Activated naive CD8-positive, alpha-beta T cell treated with anti-CD3 and anti-CD28 coated beads for 36 hours (primary cell): ENCODE measurements around the gene CHDH. TPM values are rescaled to one million over a fixed set of nuclear protein-coding genes. Genes with fewer than 3 reads are reported as not detected.

Experiments
- DNase-seq: peaks from one replicate; pipeline ENCODE4 v3.0.0; 2021
- H3K27ac Mint-ChIP-seq: one replicate; pipeline ENCODE4 v1.8.0; 2022; ENCODE audit warnings: mild to moderate bottlenecking, moderate library complexity, mixed read lengths
- H3K27me3 Mint-ChIP-seq: one replicate; pipeline ENCODE4 v1.8.0; 2022; ENCODE audit warnings: mild to moderate bottlenecking, mixed read lengths
- H3K36me3 Mint-ChIP-seq: one replicate; pipeline ENCODE4 v1.8.0; 2021; ENCODE audit warnings: mild to moderate bottlenecking, mixed read lengths
- H3K4me1 Mint-ChIP-seq: one replicate; pipeline ENCODE4 v1.8.0; 2021; ENCODE audit warnings: mixed read lengths
- H3K4me3 Mint-ChIP-seq: one replicate; pipeline ENCODE4 v1.8.0; 2022; ENCODE audit warnings: mild to moderate bottlenecking, moderate library complexity, mixed read lengths
- H3K9me3 Mint-ChIP-seq: one replicate; pipeline ENCODE4 v1.8.0; 2022; ENCODE audit warnings: mixed read lengths
- total RNA-seq, 2 experiments: library from RNA; stranded (reverse); gene quantifications; one replicate each; pipeline ENCODE4 v1.2.3, GENCODE V29; 2021

CHDH gene
- total RNA-seq, 2 experiments from 2014 or later = 0.08 to 0.10 TPM

DNA sequence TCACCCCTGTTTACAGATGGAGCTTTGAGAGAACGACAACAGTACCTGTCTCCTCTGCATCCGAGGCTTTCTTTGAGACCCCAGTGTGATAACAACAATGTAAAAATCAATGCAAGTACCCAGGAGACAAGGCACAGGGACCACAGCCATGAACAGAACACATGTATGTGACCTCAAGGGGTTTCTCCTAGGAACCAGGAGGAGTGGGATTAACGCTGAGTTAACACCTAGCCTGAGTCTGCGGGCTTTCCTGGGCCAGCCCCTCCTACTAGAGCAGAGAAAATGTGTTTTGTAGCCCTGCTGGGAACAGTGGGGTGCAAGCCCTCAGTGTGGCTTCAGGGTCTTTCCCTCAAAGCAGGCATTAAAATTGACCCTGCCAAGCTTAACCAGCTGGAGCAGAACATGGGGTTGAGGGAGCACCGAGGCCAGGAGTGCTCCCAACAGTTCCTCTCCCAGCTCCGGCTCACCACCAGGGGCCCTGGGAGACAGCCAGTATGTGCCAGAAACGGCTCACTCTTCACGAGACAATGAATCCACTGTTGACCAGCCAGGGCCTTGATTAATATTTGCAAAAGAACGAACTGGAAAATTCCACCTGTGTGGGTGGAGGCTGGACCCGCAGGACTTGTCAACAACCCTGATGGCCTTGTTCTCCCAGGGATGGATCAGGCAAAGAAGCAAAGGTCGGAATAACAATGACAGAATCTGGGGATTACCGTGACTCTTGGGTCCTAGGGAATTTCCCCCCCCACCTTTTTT lies 3.6 kb downstream of the CHDH start:
- Mint-ChIP-seq H3K36me3 (no peaks in the 10 kb centered on the region), H3K27ac (no peak overlapping the region), H3K27me3 (peaks cover 42% of the 10 kb centered on the region), H3K4me1 (no peaks in the 10 kb centered on the region), H3K9me3 (no peaks in the 10 kb centered on the region), H3K4me3 (no peak overlapping the region)
- no peak for DNase-seq

DNA sequence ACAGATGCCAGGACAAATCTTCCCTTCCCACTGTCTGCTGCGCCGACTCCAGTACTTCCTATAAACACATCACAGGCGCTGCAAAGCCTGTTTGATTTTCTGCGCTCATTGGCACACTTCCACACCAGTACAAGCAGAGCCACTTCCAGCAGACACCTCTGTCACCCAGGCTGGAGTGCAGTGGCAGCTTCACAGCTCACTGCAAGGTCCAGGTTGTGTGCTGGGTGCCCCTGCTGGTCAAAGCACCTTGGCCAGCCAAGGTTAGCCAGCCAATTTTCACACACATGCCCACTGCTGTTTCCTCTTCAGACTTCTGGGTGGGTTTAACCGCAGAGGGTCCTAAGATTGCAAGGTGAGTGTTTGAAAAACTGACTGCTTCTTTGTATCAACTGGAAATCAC lies 4.9 kb downstream of the CHDH start:
- no peak for DNase-seq
- Mint-ChIP-seq H3K27me3 (peaks cover 30% of the 10 kb centered on the region), H3K4me3 (no peak overlapping the region), H3K27ac (no peak overlapping the region), H3K9me3 (no peaks in the 10 kb centered on the region), H3K36me3 (no peaks in the 10 kb centered on the region), H3K4me1 (peaks cover 1% of the 10 kb centered on the region)

DNA sequence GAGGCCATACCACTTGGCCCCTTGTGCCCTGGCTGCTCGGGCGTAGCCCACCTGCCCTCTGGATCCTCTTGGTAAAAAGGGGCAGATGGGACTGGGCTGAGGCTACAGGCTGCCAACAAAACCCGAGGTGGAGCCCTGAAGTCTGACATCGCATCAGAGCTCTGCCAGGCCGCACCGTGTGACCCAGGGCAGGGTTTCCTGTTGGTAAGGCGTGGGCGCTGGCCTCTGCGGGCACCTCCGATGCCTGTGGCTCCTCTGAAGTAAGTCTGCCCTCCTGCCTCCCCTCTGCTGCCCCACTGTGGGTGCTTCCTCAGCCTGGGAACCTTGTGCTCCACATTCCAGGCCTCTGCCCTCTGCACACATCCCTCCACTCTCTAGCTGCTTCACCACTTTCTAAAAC lies 8.9 kb downstream of the CHDH start:
- no peak for DNase-seq
- Mint-ChIP-seq H3K36me3 (no peaks in the 10 kb centered on the region), H3K27me3 (no peaks in the 10 kb centered on the region), H3K4me1 (peaks cover 1% of the 10 kb centered on the region), H3K4me3 (no peak overlapping the region), H3K27ac (no peak overlapping the region), H3K9me3 (no peaks in the 10 kb centered on the region)

DNA sequence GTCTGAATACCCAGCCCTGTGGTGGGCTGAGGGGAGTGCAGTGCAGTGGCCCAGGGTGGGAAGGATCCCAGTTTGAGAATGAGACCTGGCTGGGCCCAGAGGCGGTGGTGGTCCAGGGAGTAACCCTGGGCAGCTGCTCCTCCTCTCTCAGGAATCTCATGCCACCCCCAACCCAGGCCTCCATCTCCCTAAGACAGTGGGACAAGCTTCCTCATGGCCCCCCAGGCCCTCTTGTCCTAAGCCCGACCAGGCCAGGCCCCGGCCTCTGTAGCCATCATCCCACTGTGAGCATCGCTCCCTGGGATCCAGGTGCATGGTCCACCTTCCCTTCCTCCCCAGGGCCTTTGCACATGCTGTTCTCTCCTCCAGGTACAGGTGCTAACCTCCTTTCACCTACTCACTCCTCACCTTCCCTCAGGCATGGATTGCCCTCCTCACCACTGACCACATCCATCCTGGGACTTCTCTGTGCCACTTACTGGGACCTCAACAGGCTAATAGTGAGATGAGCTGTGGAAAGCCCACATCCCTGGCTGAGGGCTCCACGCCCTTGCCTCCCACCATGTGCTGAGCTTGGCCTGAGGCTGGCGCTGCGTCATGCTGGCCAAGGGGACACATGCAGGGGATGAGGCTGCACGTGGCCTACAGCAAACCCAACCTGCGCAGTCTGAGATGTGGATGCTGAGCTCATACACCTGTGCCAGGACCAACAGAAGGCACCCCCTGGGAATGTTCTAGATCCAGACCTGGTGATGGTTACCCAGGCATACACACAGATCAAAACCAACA lies 9.9 kb downstream of the CHDH start:
- no peak for DNase-seq
- H3K27ac Mint-ChIP-seq = no peak overlapping the region
- no peaks in the 10 kb centered on the region for H3K36me3 Mint-ChIP-seq
- no peaks in the 10 kb centered on the region for H3K27me3 Mint-ChIP-seq
- peaks cover 1% of the 10 kb centered on the region for H3K4me1 Mint-ChIP-seq
- H3K9me3 Mint-ChIP-seq = no peaks in the 10 kb centered on the region
- no peak overlapping the region for H3K4me3 Mint-ChIP-seq

DNA sequence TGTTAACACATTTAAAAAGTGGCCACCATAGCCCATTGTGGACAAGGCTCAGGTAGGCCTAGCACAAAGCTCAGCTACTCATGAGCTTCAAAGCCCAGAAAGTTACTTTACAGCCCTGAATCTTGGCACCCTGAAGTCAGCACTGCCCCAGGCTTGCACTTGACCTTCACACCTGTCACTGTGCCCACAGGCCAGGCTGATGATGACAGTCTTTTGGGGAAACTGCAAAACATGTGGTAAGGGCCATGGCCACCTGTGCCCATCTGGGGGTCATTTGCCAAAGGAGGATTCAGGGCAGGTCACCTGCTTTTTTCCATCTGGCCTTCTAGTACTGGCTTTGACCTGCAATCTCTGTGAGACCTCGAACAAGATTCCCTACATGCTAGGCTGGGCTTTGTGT lies 11.0 kb downstream of the CHDH start:
- DNase-seq = no peak
- Mint-ChIP-seq H3K9me3 (no peaks in the 10 kb centered on the region), H3K27me3 (no peaks in the 10 kb centered on the region), H3K36me3 (no peaks in the 10 kb centered on the region), H3K4me1 (peaks cover 1% of the 10 kb centered on the region), H3K27ac (no peak overlapping the region), H3K4me3 (no peak overlapping the region)

DNA sequence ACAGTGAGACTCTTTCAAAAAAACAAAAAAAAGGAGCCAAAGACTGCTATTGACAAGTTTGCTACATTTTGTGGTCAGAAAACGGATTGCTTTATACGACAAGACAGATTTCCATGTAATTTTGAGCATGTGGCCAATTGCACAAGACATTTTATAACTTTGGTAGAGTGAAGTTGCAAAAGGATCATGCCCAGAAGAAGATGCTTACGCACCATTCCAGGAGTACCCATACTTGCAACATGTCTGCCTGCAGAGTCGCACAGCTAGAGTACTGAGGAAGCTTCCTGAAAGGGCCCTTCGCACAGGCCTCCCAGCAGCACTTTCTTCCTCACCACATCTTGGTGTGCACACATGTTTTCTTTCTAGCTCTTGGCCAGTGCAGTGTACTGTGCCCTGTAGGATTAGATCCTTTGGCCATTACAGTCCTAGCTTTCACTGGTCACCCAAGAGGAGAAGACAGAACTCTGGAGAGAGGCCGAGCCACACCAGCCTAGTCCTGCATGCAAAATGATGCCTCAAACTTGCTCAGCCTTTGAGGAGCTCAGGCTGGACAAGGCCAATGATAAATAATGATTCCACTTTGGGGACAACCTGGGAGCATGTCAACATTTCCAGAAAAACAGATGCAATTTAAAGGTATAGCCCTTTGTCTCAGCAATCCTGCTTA lies 11.7 kb downstream of the CHDH start:
- H3K4me1 Mint-ChIP-seq = peaks cover 1% of the 10 kb centered on the region
- H3K4me3 Mint-ChIP-seq = no peak overlapping the region
- no peak for DNase-seq
- H3K27me3 Mint-ChIP-seq = no peaks in the 10 kb centered on the region
- no peaks in the 10 kb centered on the region for H3K9me3 Mint-ChIP-seq
- H3K27ac Mint-ChIP-seq = no peak overlapping the region
- no peaks in the 10 kb centered on the region for H3K36me3 Mint-ChIP-seq

DNA sequence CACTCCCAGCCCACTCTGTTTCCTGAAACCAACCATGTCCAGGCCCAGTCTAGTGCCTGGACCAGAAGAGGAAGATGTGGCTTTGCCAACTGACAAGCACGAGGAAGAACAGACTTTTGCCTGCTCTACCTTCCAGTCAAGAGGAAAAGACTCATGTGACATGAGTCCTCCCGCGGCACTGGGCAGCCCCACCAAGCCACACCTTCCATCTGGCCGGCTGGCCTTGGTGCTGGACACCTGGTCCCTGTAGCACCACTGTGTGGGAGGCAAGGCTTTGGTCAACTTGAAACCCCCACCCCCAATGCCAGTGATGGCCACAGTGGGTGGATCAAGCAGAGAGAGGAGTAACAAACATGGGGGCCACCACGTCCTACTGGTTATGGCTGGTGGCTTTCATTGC lies 12.5 kb downstream of the CHDH start:
- Mint-ChIP-seq H3K36me3 (no peaks in the 10 kb centered on the region), H3K27ac (no peak overlapping the region), H3K9me3 (no peaks in the 10 kb centered on the region), H3K4me1 (peaks cover 1% of the 10 kb centered on the region), H3K27me3 (no peaks in the 10 kb centered on the region), H3K4me3 (no peak overlapping the region)
- no peak for DNase-seq

DNA sequence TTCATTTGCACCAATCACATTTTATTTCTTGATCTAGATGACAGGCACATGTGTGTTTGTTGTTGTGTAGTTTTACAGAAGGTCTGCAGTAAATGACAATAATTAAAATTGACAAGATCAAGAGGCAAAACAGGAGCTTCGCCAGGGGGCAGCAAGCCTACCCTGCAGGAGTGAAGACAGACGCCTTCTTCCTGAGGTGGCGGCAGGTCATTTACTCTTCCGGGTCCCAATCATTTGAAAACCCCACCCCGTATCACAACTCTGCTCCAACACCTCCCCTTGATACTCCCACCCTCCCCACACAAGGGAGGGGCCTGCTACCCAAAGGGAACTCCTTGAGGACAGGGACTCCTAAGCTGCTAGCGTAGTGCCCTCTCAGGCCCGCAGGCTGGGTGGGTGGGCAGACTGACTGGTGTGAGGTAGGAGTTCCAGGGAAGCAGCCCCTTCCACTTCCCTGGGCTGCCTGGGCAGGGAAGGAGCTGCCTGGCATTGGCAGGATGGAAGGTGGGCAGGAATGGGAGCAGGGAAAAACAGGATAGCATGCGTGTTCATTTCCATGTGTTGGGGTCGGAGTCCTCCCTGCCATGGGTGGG lies 13.1 kb downstream of the CHDH start:
- no peak for DNase-seq
- Mint-ChIP-seq H3K9me3 (no peaks in the 10 kb centered on the region), H3K27ac (no peak overlapping the region), H3K4me1 (peaks cover 1% of the 10 kb centered on the region), H3K4me3 (no peak overlapping the region), H3K36me3 (no peaks in the 10 kb centered on the region), H3K27me3 (no peaks in the 10 kb centered on the region)

DNA sequence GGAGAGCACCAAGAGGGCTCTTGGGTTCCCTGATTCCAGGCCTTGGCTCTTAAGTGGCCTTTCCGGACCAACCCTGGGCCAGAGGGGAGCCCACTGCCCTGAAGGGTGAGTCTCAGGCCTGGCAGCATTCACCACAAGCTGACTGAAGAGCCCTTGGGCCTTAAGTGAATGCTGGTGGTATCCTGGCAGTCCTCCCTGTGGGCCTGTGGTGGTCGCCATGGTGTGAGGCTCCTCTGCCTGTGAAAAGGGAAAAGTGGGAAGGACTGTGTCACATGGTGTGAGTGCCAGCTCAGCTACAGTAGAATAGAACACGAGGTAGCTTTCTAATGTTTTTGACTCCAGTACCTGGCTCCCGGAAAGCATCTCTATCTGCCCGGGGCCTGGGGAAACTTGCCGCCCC lies 15.3 kb downstream of the CHDH start:
- no peaks in the 10 kb centered on the region for H3K36me3 Mint-ChIP-seq
- no peaks in the 10 kb centered on the region for H3K27me3 Mint-ChIP-seq
- no peak overlapping the region for H3K27ac Mint-ChIP-seq
- no peak for DNase-seq
- no peak overlapping the region for H3K4me3 Mint-ChIP-seq
- H3K9me3 Mint-ChIP-seq = no peaks in the 10 kb centered on the region
- H3K4me1 Mint-ChIP-seq = no peaks in the 10 kb centered on the region

DNA sequence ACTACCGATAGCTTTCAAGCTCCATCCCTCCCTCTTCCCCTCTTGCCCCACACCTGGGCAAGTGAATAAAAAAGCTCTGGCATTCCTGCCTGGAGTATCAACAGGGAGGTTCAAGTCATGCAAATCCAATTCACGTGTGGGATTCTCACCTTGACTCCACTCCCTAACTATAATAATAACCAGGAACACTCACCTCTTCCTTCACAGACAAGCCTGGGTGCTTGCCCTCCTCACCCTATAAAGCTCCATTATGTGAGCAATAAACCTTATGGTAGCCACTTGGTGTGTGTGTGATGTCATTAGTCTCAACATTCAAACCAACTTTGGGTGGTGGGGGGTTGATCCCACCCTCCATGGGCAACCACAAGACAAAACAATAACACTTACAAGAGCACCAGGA lies 16.6 kb downstream of the CHDH start:
- Mint-ChIP-seq H3K9me3 (no peaks in the 10 kb centered on the region), H3K4me1 (no peaks in the 10 kb centered on the region), H3K36me3 (no peaks in the 10 kb centered on the region), H3K27ac (no peak overlapping the region), H3K4me3 (no peak overlapping the region), H3K27me3 (no peaks in the 10 kb centered on the region)
- no peak for DNase-seq

DNA sequence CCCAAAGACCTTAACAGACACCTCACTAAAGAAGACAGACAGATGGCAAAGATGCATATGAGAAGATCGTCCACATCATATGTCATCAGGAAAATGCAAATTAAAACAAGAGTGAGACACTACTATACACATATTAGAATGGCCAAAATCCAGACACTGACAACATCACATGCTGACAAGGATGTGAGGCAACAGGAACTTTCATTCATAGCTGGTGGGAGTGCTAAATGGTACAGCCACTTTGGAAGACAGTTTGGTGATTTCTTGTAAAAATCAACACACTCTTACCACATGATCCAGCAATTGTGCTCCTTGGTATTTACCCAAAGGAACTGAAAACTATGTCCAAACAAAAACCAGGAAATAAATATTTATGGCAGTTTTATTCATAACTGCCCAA lies 17.6 kb downstream of the CHDH start:
- no peak for DNase-seq
- H3K36me3 Mint-ChIP-seq = no peaks in the 10 kb centered on the region
- H3K4me3 Mint-ChIP-seq = no peak overlapping the region
- no peaks in the 10 kb centered on the region for H3K9me3 Mint-ChIP-seq
- no peaks in the 10 kb centered on the region for H3K4me1 Mint-ChIP-seq
- no peaks in the 10 kb centered on the region for H3K27me3 Mint-ChIP-seq
- H3K27ac Mint-ChIP-seq = no peak overlapping the region

DNA sequence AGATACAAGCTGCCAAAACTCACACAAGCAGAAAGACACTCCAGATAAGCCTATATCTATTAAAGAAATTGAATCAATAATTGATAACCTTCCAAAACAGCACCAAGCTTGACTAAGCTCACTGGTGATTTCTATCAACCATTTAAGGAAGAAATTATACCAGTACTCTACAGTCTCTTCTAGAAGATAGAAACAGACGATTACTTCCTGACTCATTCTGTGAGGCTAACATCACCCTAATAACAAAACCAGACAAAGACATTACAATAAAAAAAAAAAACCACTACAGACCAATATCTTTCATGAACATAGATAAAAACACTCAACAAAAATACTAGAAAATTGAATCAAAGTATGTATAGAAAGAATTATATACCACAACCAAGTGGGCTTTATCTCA lies 20.2 kb downstream of the CHDH start:
- Mint-ChIP-seq H3K36me3 (no peaks in the 10 kb centered on the region), H3K9me3 (no peaks in the 10 kb centered on the region), H3K27me3 (no peaks in the 10 kb centered on the region), H3K27ac (no peak overlapping the region), H3K4me3 (no peak overlapping the region), H3K4me1 (no peaks in the 10 kb centered on the region)
- DNase-seq = no peak

DNA sequence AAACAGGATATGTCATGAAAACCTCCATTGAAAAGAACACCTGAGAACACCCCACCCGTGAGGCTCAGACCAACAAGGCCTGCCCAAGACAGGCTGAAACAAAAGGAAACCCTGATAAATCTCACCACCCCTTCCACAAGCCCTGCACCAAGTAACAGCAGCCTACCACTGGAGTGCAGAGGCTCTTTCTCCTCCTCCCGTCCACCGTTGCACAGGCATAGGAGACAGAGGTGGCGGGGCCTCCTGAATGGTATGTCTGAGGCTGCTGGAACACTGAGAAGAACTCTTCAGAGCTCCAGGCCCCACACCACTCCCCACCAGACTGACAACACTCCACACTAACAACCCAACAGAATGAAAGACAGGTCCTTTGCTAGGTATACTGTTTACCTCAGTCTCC lies 21.4 kb downstream of the CHDH start:
- no peaks in the 10 kb centered on the region for H3K9me3 Mint-ChIP-seq
- H3K4me3 Mint-ChIP-seq = no peak overlapping the region
- H3K27ac Mint-ChIP-seq = no peak overlapping the region
- no peaks in the 10 kb centered on the region for H3K4me1 Mint-ChIP-seq
- no peak for DNase-seq
- no peaks in the 10 kb centered on the region for H3K36me3 Mint-ChIP-seq
- H3K27me3 Mint-ChIP-seq = no peaks in the 10 kb centered on the region

DNA sequence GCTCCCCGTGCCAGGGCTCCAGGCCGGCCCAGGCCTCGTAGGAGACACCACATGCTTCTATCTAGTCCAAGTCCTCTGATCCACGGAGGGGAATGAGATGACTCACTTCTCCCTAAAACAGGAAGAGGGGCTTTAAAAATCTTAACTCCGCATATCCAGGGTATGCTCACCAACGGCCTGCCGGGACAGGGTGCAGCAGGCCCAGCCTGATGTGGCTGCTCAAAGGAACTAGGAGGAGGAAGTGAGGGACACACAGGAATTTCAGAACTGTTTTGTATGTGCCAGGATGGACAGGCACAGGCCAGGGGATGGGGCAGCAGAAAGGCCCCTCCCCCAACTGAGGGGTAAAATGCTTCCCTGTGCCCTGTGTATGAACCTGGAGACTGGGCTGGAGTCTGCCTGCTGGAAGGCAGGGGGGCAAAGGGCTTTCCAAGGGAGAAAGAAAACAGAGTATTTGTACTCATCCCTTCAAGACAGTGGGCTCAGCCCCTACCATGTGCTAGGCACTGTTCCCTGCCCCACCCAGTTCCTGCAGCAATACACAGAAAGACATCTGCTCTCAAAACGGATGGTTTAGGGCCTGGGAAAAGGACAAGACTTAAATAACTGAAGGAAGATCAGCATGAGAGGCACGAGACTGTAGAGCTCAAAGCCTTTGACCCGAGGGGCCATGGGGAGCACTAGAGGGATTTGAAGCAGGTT lies 22.1 kb downstream of the CHDH start:
- Mint-ChIP-seq H3K4me3 (no peak overlapping the region), H3K36me3 (no peaks in the 10 kb centered on the region), H3K4me1 (no peaks in the 10 kb centered on the region), H3K27me3 (no peaks in the 10 kb centered on the region), H3K27ac (no peak overlapping the region), H3K9me3 (no peaks in the 10 kb centered on the region)
- no peak for DNase-seq
